ENCODE results near the gene TUSC2.
"Not testable (repeated sequence)": the region's sequence is repeated elsewhere in the genome, so short reads cannot be mapped to it uniquely, and the experiment has no call there.

TUSC2 gene

GRCh38 chr3:50316657-50317242 is 11.3 kb downstream of the TUSC2 start:
- DNase-seq: peak; percentile 77

- no peak for DNase-seq
These were observed 13.2 kb downstream of the TUSC2 start for GRCh38 chr3:50314816-50315215.

GRCh38 chr3:50314342-50314741 is 13.7 kb downstream of the TUSC2 start:
- DNase-seq: no peak

- not testable (repeated sequence) for DNase-seq
These were observed 16.0 kb downstream of the TUSC2 start for GRCh38 chr3:50312041-50312440.

- no peak for DNase-seq
These were observed 23.4 kb downstream of the TUSC2 start for GRCh38 chr3:50304601-50305000.

GRCh38 chr3:50303013-50303815 is 24.8 kb downstream of the TUSC2 start, which contains the start of gene HYAL1:
Gene HYAL1, minus strand, starts transcription at chr3:50303574. Its CDS starts 618 bp downstream, at chr3:50302956.
- DNase-seq: no peak

- no peak for DNase-seq
These were observed 25.7 kb downstream of the TUSC2 start for GRCh38 chr3:50302095-50303012.

- no peak for DNase-seq
These were observed 27.3 kb downstream of the TUSC2 start for GRCh38 chr3:50300681-50301254.

GRCh38 chr3:50299929-50300680 is 27.9 kb downstream of the TUSC2 start:
- peak; percentile 24 for DNase-seq

GRCh38 chr3:50299638-50299928 is 28.4 kb downstream of the TUSC2 start:
- no peak for DNase-seq

DNA sequence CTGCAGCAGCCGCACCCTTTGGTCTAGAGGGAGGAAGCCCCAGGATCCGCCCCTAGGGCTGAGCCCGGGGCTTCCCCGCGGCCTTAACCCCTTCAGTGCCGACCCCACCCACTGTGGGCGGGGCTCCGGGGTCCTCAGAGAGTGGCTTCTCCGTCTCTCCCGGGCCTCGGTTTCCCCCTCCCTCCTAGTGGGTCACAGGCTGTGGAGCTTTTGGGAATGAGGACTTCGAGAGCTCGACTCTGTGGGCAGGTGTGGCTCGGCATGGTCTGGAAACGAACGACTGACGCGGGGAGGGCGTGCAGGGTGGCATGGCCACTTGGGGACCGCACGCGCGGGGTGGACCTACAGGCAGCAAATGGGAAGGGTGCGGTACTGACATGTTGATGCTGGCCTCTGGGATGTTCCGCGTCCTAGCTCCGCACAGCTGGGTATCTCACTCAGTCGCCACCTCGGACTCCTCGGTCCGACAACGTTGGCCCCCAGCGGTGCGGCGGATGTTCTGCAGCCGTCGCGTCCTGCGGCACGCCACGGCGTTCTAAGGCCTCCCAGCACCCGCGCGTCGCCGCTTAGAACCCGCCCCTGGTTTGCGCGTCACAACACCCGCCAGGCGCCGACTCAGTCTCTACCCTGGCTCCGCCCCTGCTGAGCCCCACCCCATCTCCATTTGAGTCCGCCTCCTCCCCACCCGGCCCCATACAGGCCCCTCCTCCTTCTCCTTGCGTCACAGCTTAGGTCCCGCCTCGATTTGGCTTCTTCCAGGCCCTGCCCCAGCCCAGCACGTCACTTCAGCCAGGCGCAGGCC is 29.0 kb downstream of the TUSC2 start, which contains the start of the genes HYAL3 and NAA80:
TSS of gene HYAL3 (minus strand) at position 570 of the 802 bp plus-strand sequence. CDS start 3,803 bp downstream, outside the sequence.
TSS of gene NAA80 (minus strand) at position 570 of the 802 bp plus-strand sequence. CDS start 1,942 bp downstream, outside the sequence.
- peak; percentile 100 for DNase-seq

GRCh38 chr3:50297896-50298725 is 29.9 kb downstream of the TUSC2 start:
- no peak for DNase-seq

DNA sequence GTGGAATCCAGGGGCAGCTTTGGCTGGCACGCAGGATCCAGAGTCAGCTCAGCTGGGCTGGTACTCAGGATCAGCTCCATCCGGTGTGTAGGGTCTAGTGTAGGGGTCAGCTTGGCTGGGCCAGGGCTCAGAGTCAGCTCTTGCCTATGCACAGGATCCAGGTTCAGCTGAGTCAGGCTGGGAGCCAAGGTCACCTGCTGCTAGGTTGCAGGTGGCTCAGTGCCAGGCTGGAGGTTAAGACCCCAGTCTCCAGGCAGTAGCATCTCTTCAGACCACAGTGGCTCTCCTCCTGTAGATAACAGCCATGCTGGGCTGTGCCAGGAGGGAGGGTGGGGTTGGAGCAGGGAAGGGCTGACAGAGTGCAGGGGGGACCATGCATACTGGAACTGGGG is 30.6 kb downstream of the TUSC2 start:
- no peak for DNase-seq

- no peak for DNase-seq
These were observed 31.2 kb downstream of the TUSC2 start for GRCh38 chr3:50296721-50297383.

DNA sequence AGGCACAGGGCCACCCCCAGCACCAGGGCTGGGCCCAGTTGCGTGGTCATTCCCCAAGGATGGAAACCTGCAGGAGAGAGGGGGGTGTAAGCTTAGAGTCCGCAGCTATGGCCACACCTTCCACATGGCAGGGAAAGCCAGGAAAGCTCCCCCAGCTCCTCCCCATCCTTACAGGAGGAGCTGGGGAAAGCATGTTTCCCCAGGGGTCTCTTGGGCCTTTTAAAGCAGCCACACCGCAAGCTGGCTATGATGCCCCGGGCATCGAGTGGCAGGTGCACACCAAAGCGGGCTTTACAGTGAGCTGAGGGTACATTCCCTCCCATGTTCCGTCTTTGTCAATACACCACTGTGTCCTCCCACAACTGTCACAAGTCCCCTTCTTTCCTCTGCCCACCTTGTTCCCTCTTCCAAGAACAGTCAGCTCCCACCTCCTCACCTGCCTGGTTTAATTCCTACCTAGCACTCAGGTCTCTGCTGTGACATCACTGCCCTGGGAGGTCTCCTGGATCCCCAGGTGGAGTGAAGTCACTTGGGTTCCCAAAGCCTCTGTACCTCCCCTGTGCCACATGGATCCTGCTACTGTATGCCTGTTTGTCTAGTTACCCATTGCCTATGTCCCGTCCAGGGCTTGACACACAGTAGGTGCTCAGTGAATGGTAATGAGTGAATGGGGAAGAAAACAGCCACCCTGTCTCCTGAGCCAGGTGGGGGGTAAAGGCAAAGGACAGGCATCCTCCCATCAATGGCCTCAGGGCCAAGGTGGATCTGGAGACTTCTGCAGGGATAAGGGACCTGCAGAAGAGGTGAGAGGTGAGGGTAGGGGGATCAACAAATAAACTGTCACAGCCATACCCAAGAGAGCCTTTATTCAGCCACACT is 32.2 kb downstream of the TUSC2 start:
- DNase-seq: no peak

DNA sequence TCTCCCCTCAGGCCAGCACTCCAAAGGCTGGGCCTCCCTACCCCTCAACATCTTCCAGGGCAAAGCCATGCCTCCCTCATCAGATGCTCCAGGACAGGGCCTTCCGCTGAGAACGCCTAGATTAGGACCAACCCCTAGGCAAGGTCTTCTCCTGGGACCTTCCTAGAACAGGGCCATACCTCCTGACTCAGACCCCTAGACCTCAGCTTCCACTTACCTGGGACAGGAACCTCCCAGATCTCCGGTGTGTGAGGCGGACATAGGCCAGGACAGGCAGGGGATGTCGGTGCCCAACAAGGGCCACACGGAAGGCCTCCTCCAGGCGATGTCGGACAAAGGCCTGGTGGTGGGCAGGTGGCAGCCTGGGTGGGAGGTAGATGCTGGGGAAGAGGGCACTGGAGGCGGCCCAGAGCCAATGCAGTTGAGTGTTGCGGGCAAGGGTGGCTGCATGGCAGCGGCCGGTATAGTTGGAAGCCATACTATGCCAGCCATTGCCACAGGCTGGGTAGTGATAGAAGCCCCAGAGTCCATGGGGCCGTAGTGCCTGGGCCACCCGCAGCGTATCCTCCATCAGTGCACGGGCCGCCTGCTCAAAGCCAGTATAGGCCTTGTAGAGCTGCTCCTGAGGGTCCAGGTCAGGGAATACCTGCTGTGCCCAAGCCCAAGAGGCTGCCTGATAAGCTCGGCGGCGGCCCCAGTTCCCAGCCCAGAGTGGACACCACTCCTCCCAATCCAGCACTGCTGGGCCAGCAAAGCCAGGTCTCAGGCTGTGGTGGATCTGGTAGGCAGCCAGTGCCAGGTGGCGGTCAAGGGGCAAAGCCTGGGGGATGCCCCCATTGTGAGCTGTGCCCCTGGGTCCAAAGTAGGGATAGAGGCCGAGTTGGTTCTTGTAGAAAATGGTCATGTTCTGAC is 33.3 kb downstream of the TUSC2 start:
- no peak for DNase-seq

- no peak for DNase-seq
These were observed 33.9 kb downstream of the TUSC2 start for GRCh38 chr3:50294089-50294488.

All from CD4-positive, alpha-beta T cell treated with Interleukin-21 for 1 hour (primary cell).